Neural cell (in vitro differentiated cells): ENCODE results near the gene NDUFS7. TPM values are rescaled to one million over a fixed set of nuclear protein-coding genes. Genes with fewer than 3 reads are reported as not detected.
A peak's percentile ranks its signal among the peaks of the same experiment; 100 is the strongest.

ENCODE experiments used
- H2AFZ ChIP-seq: fragments of 200-600, 300-800 bp; sonication (generic), shearing (Covaris generic); 2 replicates; pipeline ENCODE4 v1.6.0; 2014; ENCODE audit warnings: low read depth, mild to moderate bottlenecking, antibody characterized with exemption, low read length, moderate library complexity
- H3F3A ChIP-seq: fragments of 200-600 bp; shearing (Covaris generic); 2 replicates; pipeline ENCODE4 v1.6.1; 2016; ENCODE audit warnings: mild to moderate bottlenecking, moderate library complexity, mixed read lengths, antibody characterized with exemption, low read length; ENCODE audit not compliant: insufficient read depth, poor library complexity, severe bottlenecking
- H3K27ac ChIP-seq: fragments of 200-600, 300-800 bp; sonication (generic), shearing (Covaris generic); 2 replicates; pipeline ENCODE4 v1.5.1; 2014; ENCODE audit warnings: mild to moderate bottlenecking, low read length, moderate library complexity
- H3K27me3 ChIP-seq: fragments of 300-800, 200-600 bp; sonication (generic), shearing (Covaris generic); 2 replicates; pipeline ENCODE4 v1.6.0; 2014; ENCODE audit warnings: mild to moderate bottlenecking, low read depth, low read length, moderate library complexity; ENCODE audit not compliant: insufficient read depth
- H3K36me3 ChIP-seq: fragments of 300-800, 200-600 bp; sonication (generic), shearing (Covaris generic); 2 replicates; pipeline ENCODE4 v1.5.1; 2014; ENCODE audit warnings: mild to moderate bottlenecking, antibody characterized with exemption, low read length, moderate library complexity; ENCODE audit not compliant: insufficient read depth
- H3K4me2 ChIP-seq: fragments of 300-800, 200-600 bp; sonication (generic), shearing (Covaris generic); 2 replicates; pipeline ENCODE4 v1.6.0; 2014; ENCODE audit warnings: mild to moderate bottlenecking, low read length
- H3K4me3 ChIP-seq: fragments of 300-800, 200-600 bp; sonication (generic), shearing (Covaris generic); 2 replicates; pipeline ENCODE4 v1.5.1; 2014; ENCODE audit warnings: mild to moderate bottlenecking, low read length, moderate library complexity
- H3K79me2 ChIP-seq: fragments of 200-600 bp; shearing (Covaris generic); replicated peaks from 2 replicates; pipeline ENCODE4 v1.6.0; 2014; ENCODE audit warnings: mild to moderate bottlenecking, low read length, moderate library complexity; ENCODE audit not compliant: insufficient read depth
- H3K9ac ChIP-seq: fragments of 300-800, 200-600 bp; sonication (generic), shearing (Covaris generic); 2 replicates; pipeline ENCODE4 v1.6.1; 2016; ENCODE audit warnings: mild to moderate bottlenecking, low read length, mixed read lengths
- H3K9me2 ChIP-seq: fragments of 200-600 bp; shearing (Covaris generic); 2 replicates; pipeline ENCODE4 v1.6.1; 2016; ENCODE audit warnings: mild to moderate bottlenecking, low read length, mixed read lengths; ENCODE audit not compliant: insufficient read depth
- H3K9me3 ChIP-seq: fragments of 200-600, 300-800 bp; sonication (generic), shearing (Covaris generic); 2 replicates; pipeline ENCODE4 v1.6.1; 2016; ENCODE audit warnings: mild to moderate bottlenecking, mixed run types, low read length, moderate library complexity, mixed read lengths
- H4K20me1 ChIP-seq: fragments of 200-600 bp; shearing (Covaris generic); 2 replicates; pipeline ENCODE4 v1.6.1; 2016; ENCODE audit warnings: mild to moderate bottlenecking, mixed run types; ENCODE audit not compliant: insufficient read depth
- EP300 ChIP-seq: fragments of 450-650 bp; conservative IDR thresholded peaks from 2 replicates; pipeline ENCODE4 v1.6.1; 2014; ENCODE audit warnings: antibody characterized with exemption, mild to moderate bottlenecking, moderate library complexity; ENCODE audit not compliant: poor library complexity, severe bottlenecking
- EZH2 ChIP-seq: fragments of 200-600, 300-800 bp; shearing (Covaris generic), sonication (generic); IDR thresholded peaks from 2 replicates; pipeline ENCODE4 v1.6.1; 2014; ENCODE audit warnings: antibody characterized with exemption, low read length, borderline replicate concordance, mild to moderate bottlenecking; ENCODE audit not compliant: insufficient read depth, poor library complexity, severe bottlenecking
- MXI1 ChIP-seq: fragments of 450-650 bp; conservative IDR thresholded peaks from 2 replicates; pipeline ENCODE4 v1.6.1; 2014; ENCODE audit warnings: antibody characterized with exemption, mild to moderate bottlenecking; ENCODE audit not compliant: poor library complexity, severe bottlenecking
- POLR2AphosphoS5 ChIP-seq: IDR thresholded peaks from 2 replicates; pipeline ENCODE4 v1.6.1; 2012
- RAD21 ChIP-seq: fragments of 450-650 bp; conservative IDR thresholded peaks from 2 replicates; pipeline ENCODE4 v1.6.1; 2014; ENCODE audit warnings: antibody characterized with exemption, mild to moderate bottlenecking, moderate library complexity
- SMC3 ChIP-seq: fragments of 450-650 bp; conservative IDR thresholded peaks from 2 replicates; pipeline ENCODE4 v1.6.1; 2014; ENCODE audit warnings: antibody characterized with exemption, mild to moderate bottlenecking, moderate library complexity; ENCODE audit not compliant: poor library complexity
- TAF1 ChIP-seq: IDR thresholded peaks from 2 replicates; pipeline ENCODE4 v1.6.1; 2012; ENCODE audit warnings: low read depth
- polyA plus RNA-seq: library from polyadenylated mRNA; depleted of rRNA; stranded (reverse); fragments of >200 nt; gene quantifications from 2 replicates; pipeline ENCODE4 v1.2.3, GENCODE V29; 2014
- TF ChIP-seq, protein P1 (sequence below): IDR thresholded peaks from 2 replicates; pipeline ENCODE4 v1.6.1; 2012; ENCODE audit warnings: borderline replicate concordance
- TF ChIP-seq, protein P2 (sequence below): fragments of 450-650 bp; IDR thresholded peaks from 2 replicates; pipeline ENCODE4 v1.5.1; 2014; ENCODE audit warnings: antibody characterized with exemption, mild to moderate bottlenecking, moderate library complexity; ENCODE audit not compliant: poor library complexity, severe bottlenecking

The NDUFS7 gene
- polyA plus RNA-seq, 1 donor from 2014 or later, result 196 TPM

DNA sequence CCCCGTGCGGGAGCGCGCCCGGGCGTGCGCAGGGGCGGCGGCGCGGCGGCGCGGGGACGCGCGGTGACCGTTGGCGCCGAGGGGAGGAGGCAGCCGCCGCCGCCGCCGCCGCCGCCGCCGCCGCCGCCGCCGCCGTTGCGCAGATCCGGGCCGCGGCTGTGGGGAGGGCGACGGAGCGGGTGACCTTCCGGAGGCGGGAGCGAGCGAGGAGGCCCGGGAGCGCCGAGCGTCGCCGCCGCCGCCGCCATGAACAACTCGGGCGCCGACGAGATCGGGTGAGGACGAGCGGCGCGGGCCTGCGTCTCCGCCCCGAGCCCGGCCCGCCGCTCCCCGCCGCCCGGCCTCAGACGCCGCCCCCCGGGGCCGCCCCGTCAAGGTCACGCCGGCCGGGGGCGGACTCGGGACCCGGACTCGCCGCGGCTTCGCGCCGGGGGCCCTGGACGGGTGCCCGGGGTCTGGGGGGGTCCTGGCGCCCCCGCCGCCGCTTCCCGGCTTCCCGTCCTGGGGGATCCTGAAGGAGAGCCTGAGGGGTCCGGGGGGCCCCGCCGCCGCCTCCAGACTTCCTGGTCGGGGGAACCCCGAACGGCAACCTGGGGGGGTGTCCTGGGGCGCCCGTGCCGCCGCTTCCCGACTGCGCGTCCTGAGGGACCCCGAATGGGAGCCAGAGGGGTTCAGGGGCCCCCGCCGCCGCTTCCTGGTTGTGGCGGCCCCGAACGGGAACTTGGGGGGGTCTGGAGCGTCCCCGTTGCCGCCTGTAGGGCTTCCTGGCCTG lies 24.0 kb downstream of the NDUFS7 start, which contains the start of gene DAZAP1:
DAZAP1 (plus strand) TSS at position 59 of the 772 bp plus-strand sequence; CDS start at position 247, 188 bp downstream.
- no peaks in the 10 kb centered on the region for H3K36me3 ChIP-seq
- peaks cover 48% of the 10 kb centered on the region for H3K79me2 ChIP-seq
- H3K4me3 ChIP-seq, result peak within 1 kb of the TSS; percentile 95
- H3K27ac ChIP-seq, result peak within 1 kb of the TSS; percentile 68
- H2AFZ ChIP-seq, result peak within 1 kb of the TSS; percentile 65
- H3K9me2 ChIP-seq, result no peaks in the 10 kb centered on the region
- H3K27me3 ChIP-seq, result no peaks in the 10 kb centered on the region
- H4K20me1 ChIP-seq, result peaks cover 31% of the 10 kb centered on the region
- H3K9me3 ChIP-seq, result no peaks in the 10 kb centered on the region
- no peaks in the 10 kb centered on the region for H3F3A ChIP-seq
- peak within 1 kb of the TSS; percentile 81 for H3K9ac ChIP-seq
- H3K4me2 ChIP-seq, result peak within 1 kb of the TSS; percentile 89
- TF ChIP-seq EP300 (no peak), EZH2 (no peak), MXI1 (no peak), TAF1 (no peak), RAD21 (no peak), SMC3 (no peak), POLR2AphosphoS5 (no peak)
- TF ChIP-seq, protein P1, sequence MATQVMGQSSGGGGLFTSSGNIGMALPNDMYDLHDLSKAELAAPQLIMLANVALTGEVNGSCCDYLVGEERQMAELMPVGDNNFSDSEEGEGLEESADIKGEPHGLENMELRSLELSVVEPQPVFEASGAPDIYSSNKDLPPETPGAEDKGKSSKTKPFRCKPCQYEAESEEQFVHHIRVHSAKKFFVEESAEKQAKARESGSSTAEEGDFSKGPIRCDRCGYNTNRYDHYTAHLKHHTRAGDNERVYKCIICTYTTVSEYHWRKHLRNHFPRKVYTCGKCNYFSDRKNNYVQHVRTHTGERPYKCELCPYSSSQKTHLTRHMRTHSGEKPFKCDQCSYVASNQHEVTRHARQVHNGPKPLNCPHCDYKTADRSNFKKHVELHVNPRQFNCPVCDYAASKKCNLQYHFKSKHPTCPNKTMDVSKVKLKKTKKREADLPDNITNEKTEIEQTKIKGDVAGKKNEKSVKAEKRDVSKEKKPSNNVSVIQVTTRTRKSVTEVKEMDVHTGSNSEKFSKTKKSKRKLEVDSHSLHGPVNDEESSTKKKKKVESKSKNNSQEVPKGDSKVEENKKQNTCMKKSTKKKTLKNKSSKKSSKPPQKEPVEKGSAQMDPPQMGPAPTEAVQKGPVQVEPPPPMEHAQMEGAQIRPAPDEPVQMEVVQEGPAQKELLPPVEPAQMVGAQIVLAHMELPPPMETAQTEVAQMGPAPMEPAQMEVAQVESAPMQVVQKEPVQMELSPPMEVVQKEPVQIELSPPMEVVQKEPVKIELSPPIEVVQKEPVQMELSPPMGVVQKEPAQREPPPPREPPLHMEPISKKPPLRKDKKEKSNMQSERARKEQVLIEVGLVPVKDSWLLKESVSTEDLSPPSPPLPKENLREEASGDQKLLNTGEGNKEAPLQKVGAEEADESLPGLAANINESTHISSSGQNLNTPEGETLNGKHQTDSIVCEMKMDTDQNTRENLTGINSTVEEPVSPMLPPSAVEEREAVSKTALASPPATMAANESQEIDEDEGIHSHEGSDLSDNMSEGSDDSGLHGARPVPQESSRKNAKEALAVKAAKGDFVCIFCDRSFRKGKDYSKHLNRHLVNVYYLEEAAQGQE, result no peak
- TF ChIP-seq, protein P2, sequence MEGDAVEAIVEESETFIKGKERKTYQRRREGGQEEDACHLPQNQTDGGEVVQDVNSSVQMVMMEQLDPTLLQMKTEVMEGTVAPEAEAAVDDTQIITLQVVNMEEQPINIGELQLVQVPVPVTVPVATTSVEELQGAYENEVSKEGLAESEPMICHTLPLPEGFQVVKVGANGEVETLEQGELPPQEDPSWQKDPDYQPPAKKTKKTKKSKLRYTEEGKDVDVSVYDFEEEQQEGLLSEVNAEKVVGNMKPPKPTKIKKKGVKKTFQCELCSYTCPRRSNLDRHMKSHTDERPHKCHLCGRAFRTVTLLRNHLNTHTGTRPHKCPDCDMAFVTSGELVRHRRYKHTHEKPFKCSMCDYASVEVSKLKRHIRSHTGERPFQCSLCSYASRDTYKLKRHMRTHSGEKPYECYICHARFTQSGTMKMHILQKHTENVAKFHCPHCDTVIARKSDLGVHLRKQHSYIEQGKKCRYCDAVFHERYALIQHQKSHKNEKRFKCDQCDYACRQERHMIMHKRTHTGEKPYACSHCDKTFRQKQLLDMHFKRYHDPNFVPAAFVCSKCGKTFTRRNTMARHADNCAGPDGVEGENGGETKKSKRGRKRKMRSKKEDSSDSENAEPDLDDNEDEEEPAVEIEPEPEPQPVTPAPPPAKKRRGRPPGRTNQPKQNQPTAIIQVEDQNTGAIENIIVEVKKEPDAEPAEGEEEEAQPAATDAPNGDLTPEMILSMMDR, result no peak

DNA sequence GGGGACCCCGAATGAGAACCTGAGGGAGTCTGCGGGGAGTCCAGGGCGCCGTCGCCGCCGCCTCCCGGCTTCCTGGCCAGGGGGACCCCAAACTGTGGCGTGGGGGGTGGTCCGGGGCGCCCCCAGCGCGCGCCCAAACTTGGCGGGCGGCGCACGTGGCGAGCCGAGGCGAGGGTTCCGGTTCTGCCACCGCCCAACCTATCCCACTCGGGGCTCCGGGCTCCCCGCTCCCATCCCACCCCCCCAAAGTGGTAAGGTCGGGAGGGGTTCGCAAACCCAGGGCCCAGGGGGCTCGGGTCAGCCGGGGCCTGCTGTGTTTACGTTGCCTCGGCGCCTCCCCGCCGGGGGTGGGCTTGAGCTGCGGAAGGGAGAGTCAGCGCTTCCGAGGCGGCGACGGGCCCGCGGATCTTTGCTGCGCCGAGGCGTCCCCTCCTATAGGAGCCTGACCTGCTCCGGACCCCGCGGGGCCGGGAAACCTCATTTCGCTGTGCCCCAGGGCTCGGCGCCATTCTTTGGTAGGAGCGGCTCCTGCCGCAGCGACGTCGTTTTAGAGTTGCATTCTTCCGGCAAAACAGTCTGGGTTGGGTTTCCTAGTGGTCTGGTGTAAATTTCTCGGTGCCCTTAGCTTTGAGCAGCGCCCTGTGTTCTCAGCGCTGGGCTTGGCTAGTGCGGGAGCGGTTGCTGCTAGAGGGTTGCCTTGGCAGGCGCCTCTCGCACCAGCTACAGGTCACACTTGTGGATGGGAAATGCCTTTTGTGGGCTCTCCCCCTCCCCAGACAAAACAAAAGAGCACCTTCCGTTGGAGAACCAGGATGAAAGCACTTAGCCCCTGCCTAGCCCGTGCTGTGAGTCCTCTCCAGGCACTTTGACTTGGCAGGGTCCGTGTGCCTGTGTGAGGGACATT lies 24.8 kb downstream of the NDUFS7 start:
- peak overlapping the region; percentile 44 for H3K27ac ChIP-seq
- no peaks in the 10 kb centered on the region for H3K9me3 ChIP-seq
- no peak overlapping the region for H2AFZ ChIP-seq

More for the DNA sequence above, 24.8 kb downstream of the NDUFS7 start:
- peak overlapping the region; percentile 89 for H3K4me2 ChIP-seq
- peak; percentile 90 for TF ChIP-seq MXI1
- TF ChIP-seq, protein P2, result no peak
- peak; percentile 20 for TF ChIP-seq SMC3
- no peaks in the 10 kb centered on the region for H3F3A ChIP-seq
- H3K27me3 ChIP-seq, result no peaks in the 10 kb centered on the region
- no peaks in the 10 kb centered on the region for H3K36me3 ChIP-seq
- H3K9me2 ChIP-seq, result no peaks in the 10 kb centered on the region
- peak overlapping the region; percentile 95 for H3K4me3 ChIP-seq
- peaks cover 57% of the 10 kb centered on the region for H3K79me2 ChIP-seq
- H4K20me1 ChIP-seq, result peaks cover 31% of the 10 kb centered on the region
- H3K9ac ChIP-seq, result peak overlapping the region; percentile 81
